ENCODE data around the gene EEF1AKMT3. TPM values are rescaled to one million over a fixed set of nuclear protein-coding genes. Genes with fewer than 3 reads are reported as not detected.
A peak's percentile ranks its signal among the peaks of the same experiment; 100 is the strongest.

EEF1AKMT3 gene
- total and polyA plus RNA-seq, 9 of the 15 experiments (the other 6 are each of a cell fraction or from before 2014, with no cell fraction given): 4.1 to 17.2 (median 7.9) TPM

- POLR2A ChIA-PET: interaction anchor here (1.9 kb wide), 1 partner anchor 12 kb away, joined by 5 read pairs; no protein-coding TSS in a partner anchor
- 38% methylated on average over 11 of the region's 11 CpGs for WGBS (ENCODE audit: insufficient coverage, low coverage, missing lambda C conversion rate)
- H3K4me2 ChIP-seq (ENCODE audit: insufficient read depth, low read length): no peak overlapping the region
- no peaks in the 10 kb centered on the region; the same call in 1 of the 2 replicates for H3K9me3 ChIP-seq (replicated peaks; ENCODE audit: control insufficient read depth, insufficient read depth, low read depth, low read length)
- CTCF ChIA-PET (ENCODE audit: low intra/inter-chr PET ratio): interaction anchor here (1.0 kb wide), 1 partner anchor 140 kb away, joined by 4 read pairs; no protein-coding TSS in a partner anchor
- no peak overlapping the region for H3K4me3 ChIP-seq
- H3K36me3 ChIP-seq (ENCODE audit: control insufficient read depth, insufficient read depth, low read length): peaks cover 29% of the 10 kb centered on the region; the same call in 2 of the 3 replicates
- BruUV-seq (replicated peaks): no TSS peak
- H3K9me1 ChIP-seq (ENCODE audit: control insufficient read depth, insufficient read depth, low read length): no peaks in the 10 kb centered on the region
- H4K20me1 ChIP-seq (replicated peaks; ENCODE audit: control insufficient read depth, insufficient read depth, low read length): no peaks in the 10 kb centered on the region
- intact Hi-C loops (cut with micrococcal nuclease): no loop called here
- H3K27ac ChIP-seq (ENCODE audit: extremely low read depth, low read depth, low read length): no peak overlapping the region
- in situ Hi-C loops (cut with MboI): no loop called here
- peak; percentile 21; the same call in 1 of the 3 replicates for ATAC-seq
- H3K9ac ChIP-seq (ENCODE audit: insufficient read depth in 1 of 2, low read depth in 2 of 2, low read length in 2 of 2): peak overlapping the region in 1 of 2 experiments; percentile 75; a peak in 1 of 4 replicates
- peaks cover 0 to 20% of the 10 kb centered on the region in 2 experiments; a peak in 2 of 5 replicates for H3K4me1 ChIP-seq (replicated peaks in 1 of 2; ENCODE audit: control insufficient read depth in 2 of 2, insufficient read depth in 2 of 2, low read length in 2 of 2)
- DNase-seq (ENCODE audit: extremely low read depth in 1 of 4, low spot score in 3 of 4): no peak
- H3K27me3 ChIP-seq (ENCODE audit: control insufficient read depth in 2 of 2, insufficient read depth in 2 of 2, low read length in 2 of 2): peaks cover 0 to 4% of the 10 kb centered on the region in 2 experiments; a peak in 1 of 5 replicates
- FAIRE-seq: no peak
- no peak overlapping the region for H2AFZ ChIP-seq (ENCODE audit: low read depth, low read length)
- TF ChIP-seq ELF4 (CRISPR knock-in tag; IDR thresholded peaks at IDR 0.05) (no peak), MITF (IDR thresholded peaks at IDR 0.05) (no peak), CREB5 (CRISPR knock-in tag; IDR thresholded peaks at IDR 0.05) (no peak), DDX20 (tag; IDR thresholded peaks at IDR 0.05; ENCODE audit: low read depth) (no peak), ZNF717 (CRISPR knock-in tag; IDR thresholded peaks at IDR 0.05) (no peak), RAD21 (CRISPR knock-in tag; conservative IDR thresholded peaks at IDR 0.05 in 1 of 2, IDR thresholded peaks at IDR 0.05 in 1 of 2) (0 out of 4 replicates have a peak, but pooled peaks of 1 of the 2 experiments have one; percentile 3), KLF16 (IDR thresholded peaks at IDR 0.05) (no peak), CTCF (IDR thresholded peaks at IDR 0.05 in 2 of 3, conservative IDR thresholded peaks at IDR 0.05 in 1 of 3; ENCODE audit: insufficient read depth in 2 of 3, low read depth in 1 of 3, low read length in 3 of 3) (0 out of 6 replicates have a peak, but pooled peaks of 1 of the 3 experiments have one; percentile 5), POLR2G (IDR thresholded peaks at IDR 0.05; ENCODE audit: low read depth, low read length) (0 out of 2 replicates have a peak, but pooled peaks have one; percentile 37), YY1 (IDR thresholded peaks at IDR 0.05; ENCODE audit: borderline replicate concordance in 1 of 3, control insufficient read depth in 1 of 3, extremely low read depth in 1 of 3, insufficient read depth in 3 of 3, insufficient read length in 1 of 3, insufficient replicate concordance in 2 of 3, low read depth in 1 of 3, low read length in 2 of 3) (no peak), NR4A1 (CRISPR knock-in tag; IDR thresholded peaks at IDR 0.05) (no peak), NR4A1 (tag; IDR thresholded peaks at IDR 0.05) (no peak)
- H3K79me2 ChIP-seq (ENCODE audit: control insufficient read depth, insufficient read depth, low read length): no peaks in the 10 kb centered on the region
Observed at GRCh38 chr12:57722716-57723629, 49.4 kb upstream of the EEF1AKMT3 start.

All from K562 (cell line).